SU-DHL-6 (cell line): ENCODE measurements around the gene STYX.

Experiments used
- EZH2phosphoT487 ChIP-seq: fragments of 200-600 bp; sonication (generic), shearing (Covaris generic); conservative IDR thresholded peaks from 2 replicates; pipeline ENCODE4 v1.6.1; 2018; ENCODE audit warnings: mild to moderate bottlenecking, antibody characterized with exemption, low read length, moderate library complexity, mixed read lengths
- TF ChIP-seq, protein P1 (sequence below): fragments of 200-600 bp; sonication (generic); IDR thresholded peaks from one replicate; pipeline ENCODE4 v1.5.1; 2017; ENCODE audit warnings: antibody characterized with exemption, mild to moderate bottlenecking, low read length, moderate library complexity; ENCODE audit not compliant: insufficient read depth, poor library complexity, severe bottlenecking

DNA sequence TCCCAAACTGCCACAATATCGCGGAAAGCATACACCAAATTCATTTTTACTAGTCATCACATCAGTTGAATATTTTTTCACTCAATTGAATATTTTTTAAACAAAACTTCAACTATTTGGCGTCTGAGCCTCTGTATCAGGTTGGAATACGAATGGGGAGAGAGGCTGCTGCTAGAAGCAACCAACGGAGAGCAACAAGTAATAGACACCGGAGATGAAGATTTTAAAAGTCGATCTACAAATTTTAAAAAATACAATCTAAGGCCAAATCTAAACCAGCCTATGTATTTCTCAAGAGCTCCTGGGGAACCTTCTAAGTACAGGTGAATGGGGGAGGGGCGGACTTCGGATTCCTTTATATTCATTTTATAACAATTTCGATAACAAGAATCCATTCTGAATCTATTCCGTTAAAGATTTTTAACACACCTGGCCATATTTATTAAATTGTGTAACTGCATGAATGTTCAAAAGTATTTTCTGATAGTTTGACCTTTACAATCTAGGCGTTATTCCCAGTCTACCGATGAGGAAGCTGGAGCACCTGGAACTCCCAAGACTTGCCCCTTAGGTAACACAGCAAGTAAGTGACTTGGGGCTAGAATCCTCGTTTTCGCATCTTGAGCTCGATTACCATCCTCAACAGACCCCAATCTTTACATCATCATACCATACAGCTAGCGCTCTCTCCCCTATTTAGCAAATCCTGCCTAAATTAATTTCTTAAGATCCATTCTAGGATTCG lies 60.2 kb downstream of the STYX start:
- TF ChIP-seq, protein P1, sequence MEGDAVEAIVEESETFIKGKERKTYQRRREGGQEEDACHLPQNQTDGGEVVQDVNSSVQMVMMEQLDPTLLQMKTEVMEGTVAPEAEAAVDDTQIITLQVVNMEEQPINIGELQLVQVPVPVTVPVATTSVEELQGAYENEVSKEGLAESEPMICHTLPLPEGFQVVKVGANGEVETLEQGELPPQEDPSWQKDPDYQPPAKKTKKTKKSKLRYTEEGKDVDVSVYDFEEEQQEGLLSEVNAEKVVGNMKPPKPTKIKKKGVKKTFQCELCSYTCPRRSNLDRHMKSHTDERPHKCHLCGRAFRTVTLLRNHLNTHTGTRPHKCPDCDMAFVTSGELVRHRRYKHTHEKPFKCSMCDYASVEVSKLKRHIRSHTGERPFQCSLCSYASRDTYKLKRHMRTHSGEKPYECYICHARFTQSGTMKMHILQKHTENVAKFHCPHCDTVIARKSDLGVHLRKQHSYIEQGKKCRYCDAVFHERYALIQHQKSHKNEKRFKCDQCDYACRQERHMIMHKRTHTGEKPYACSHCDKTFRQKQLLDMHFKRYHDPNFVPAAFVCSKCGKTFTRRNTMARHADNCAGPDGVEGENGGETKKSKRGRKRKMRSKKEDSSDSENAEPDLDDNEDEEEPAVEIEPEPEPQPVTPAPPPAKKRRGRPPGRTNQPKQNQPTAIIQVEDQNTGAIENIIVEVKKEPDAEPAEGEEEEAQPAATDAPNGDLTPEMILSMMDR: no peak
- no peak for TF ChIP-seq EZH2phosphoT487
